ENCODE data around the gene IL2RA. TPM values are rescaled to one million over a fixed set of nuclear protein-coding genes. Genes with fewer than 3 reads are reported as not detected.

Gene IL2RA
- total RNA-seq, 1 donor from 2014 or later, result not detected

Small RNA genes lying within 50 kb of the gene (small RNA-seq; reads per million reads assigned to genes)
- gene RF00397 (ENCODE audit: low replicate concordance), result not detected

Other genes with a start within 250 kb of the IL2RA start
- 384 TPM for gene GDI2, start 248.9 kb downstream of the IL2RA start, total RNA-seq
- gene ANKRD16, start 172.5 kb downstream of the IL2RA start, total RNA-seq, result 9.4 TPM
- gene FBH1, start 172.1 kb downstream of the IL2RA start, total RNA-seq, result 93.1 TPM
- gene IL15RA, start 84.8 kb downstream of the IL2RA start, total RNA-seq, result 3.0 TPM
- gene RBM17, start 26.7 kb upstream of the IL2RA start, total RNA-seq, result 71.3 TPM
- 21.0 TPM for gene PFKFB3, start 140.6 kb upstream of the IL2RA start, total RNA-seq

Data from tongue (tissue), 2 donors.